Measurements from ENCODE around the gene LYRM1. TPM values are rescaled to one million over a fixed set of nuclear protein-coding genes. Genes with fewer than 3 reads are reported as not detected.

LYRM1 gene
- total RNA-seq, 4 donors from 2014 or later: 36.4 to 74.7 (median 38.8) TPM

DNA sequence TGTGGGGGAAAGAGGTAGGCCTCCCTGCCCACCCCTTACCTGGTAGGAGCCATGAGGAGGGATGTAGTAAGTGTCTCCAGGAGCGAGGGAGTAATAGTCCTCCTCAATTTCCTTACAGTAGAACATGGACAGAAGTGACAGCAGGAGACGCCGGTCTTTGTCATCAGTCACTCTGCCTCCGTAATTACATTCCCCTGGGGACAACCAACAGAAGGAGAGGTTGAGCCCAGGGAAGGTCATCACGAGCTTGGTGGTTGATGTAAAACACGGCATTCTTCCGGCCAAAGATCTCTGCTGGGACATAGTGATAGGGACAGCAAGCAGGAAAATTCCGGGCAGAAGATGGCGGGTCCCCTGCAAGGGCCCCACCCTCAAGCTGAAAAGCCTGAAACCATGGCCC, 47.9 kb downstream of the LYRM1 start:
- ATAC-seq (no peak), DNase-seq (no peak)
- intact Hi-C loops (cut with DNase I; ENCODE audit: low total_unique reads): no loop called here
- TF ChIP-seq POLR2A (IDR thresholded peaks at IDR 0.05): no peak
- TF ChIP-seq, protein P1, sequence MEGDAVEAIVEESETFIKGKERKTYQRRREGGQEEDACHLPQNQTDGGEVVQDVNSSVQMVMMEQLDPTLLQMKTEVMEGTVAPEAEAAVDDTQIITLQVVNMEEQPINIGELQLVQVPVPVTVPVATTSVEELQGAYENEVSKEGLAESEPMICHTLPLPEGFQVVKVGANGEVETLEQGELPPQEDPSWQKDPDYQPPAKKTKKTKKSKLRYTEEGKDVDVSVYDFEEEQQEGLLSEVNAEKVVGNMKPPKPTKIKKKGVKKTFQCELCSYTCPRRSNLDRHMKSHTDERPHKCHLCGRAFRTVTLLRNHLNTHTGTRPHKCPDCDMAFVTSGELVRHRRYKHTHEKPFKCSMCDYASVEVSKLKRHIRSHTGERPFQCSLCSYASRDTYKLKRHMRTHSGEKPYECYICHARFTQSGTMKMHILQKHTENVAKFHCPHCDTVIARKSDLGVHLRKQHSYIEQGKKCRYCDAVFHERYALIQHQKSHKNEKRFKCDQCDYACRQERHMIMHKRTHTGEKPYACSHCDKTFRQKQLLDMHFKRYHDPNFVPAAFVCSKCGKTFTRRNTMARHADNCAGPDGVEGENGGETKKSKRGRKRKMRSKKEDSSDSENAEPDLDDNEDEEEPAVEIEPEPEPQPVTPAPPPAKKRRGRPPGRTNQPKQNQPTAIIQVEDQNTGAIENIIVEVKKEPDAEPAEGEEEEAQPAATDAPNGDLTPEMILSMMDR (IDR thresholded peaks at IDR 0.05 in 4 of 5, conservative IDR thresholded peaks at IDR 0.05 in 1 of 5): no peak
- no peak overlapping the region for H3K4me3 ChIP-seq
- no peaks in the 10 kb centered on the region for H3K9me3 ChIP-seq
- no peaks in the 10 kb centered on the region for H3K36me3 ChIP-seq
- H3K27me3 ChIP-seq: no peaks in the 10 kb centered on the region
- H3K27ac ChIP-seq: no peak overlapping the region
- H3K4me1 ChIP-seq: no peaks in the 10 kb centered on the region
- in situ Hi-C loops (cut with MboI; ENCODE audit: low sequenced_read_pairs in 4 of 4): no loop called here

DNA sequence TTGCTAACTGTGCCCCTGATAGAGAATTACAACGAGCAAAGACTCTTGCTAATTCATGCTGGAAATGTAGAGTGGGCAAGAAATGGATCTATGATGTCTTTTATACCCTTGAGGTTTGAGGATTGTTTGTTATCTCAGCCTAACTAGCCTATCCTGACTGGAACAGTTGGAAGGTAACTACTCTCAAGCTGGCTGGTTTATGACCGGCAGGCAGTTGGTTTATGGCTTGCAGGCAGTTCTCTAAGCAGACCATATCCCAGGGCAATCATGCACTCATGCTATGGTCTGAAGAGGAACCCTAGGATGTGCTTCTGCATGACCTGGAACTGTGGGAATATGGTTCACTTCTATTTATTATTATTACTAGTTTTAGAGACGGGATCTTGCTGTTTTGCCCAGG, 49.1 kb downstream of the LYRM1 start:
- H3K4me3 ChIP-seq: no peak overlapping the region
- intact Hi-C loops (cut with DNase I; ENCODE audit: low total_unique reads) (no loop called here), in situ Hi-C loops (cut with MboI; ENCODE audit: low sequenced_read_pairs in 4 of 4) (no loop called here)
- H3K9me3 ChIP-seq: no peaks in the 10 kb centered on the region
- no peaks in the 10 kb centered on the region for H3K27me3 ChIP-seq
- TF ChIP-seq, protein P1 (IDR thresholded peaks at IDR 0.05 in 4 of 5, conservative IDR thresholded peaks at IDR 0.05 in 1 of 5): no peak
- no peak for TF ChIP-seq POLR2A (IDR thresholded peaks at IDR 0.05)
- no peaks in the 10 kb centered on the region for H3K36me3 ChIP-seq
- no peak for ATAC-seq
- H3K27ac ChIP-seq: no peak overlapping the region
- no peaks in the 10 kb centered on the region for H3K4me1 ChIP-seq
- no peak for DNase-seq

DNA sequence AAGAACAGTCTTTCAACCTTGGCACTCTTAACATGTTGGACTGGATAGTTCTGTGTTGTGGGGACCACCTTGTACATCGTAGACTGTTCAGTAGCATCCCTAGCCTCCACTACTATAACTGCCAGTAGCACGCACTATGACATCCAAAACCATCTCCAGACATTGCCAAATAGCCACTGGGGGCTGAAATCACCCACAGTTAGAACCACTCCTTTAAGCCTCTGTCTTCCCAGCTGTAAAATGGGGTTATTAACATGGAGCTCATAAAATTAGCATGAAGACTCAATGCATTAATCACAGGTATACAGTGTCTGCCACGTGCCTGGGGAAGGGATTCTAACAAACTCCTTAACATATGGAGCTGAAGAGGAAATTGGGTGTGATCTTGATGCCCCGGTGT, 49.7 kb downstream of the LYRM1 start:
- Histone ChIP-seq H3K9me3 (no peaks in the 10 kb centered on the region), H3K27ac (no peak overlapping the region), H3K36me3 (no peaks in the 10 kb centered on the region), H3K4me1 (no peaks in the 10 kb centered on the region), H3K4me3 (no peak overlapping the region), H3K27me3 (no peaks in the 10 kb centered on the region)
- no peak for TF ChIP-seq POLR2A (IDR thresholded peaks at IDR 0.05)
- TF ChIP-seq, protein P1 (IDR thresholded peaks at IDR 0.05 in 4 of 5, conservative IDR thresholded peaks at IDR 0.05 in 1 of 5): no peak
- intact Hi-C loops (cut with DNase I; ENCODE audit: low total_unique reads) (no loop called here), in situ Hi-C loops (cut with MboI; ENCODE audit: low sequenced_read_pairs in 4 of 4) (no loop called here)
- DNase-seq (no peak), ATAC-seq (no peak)

DNA sequence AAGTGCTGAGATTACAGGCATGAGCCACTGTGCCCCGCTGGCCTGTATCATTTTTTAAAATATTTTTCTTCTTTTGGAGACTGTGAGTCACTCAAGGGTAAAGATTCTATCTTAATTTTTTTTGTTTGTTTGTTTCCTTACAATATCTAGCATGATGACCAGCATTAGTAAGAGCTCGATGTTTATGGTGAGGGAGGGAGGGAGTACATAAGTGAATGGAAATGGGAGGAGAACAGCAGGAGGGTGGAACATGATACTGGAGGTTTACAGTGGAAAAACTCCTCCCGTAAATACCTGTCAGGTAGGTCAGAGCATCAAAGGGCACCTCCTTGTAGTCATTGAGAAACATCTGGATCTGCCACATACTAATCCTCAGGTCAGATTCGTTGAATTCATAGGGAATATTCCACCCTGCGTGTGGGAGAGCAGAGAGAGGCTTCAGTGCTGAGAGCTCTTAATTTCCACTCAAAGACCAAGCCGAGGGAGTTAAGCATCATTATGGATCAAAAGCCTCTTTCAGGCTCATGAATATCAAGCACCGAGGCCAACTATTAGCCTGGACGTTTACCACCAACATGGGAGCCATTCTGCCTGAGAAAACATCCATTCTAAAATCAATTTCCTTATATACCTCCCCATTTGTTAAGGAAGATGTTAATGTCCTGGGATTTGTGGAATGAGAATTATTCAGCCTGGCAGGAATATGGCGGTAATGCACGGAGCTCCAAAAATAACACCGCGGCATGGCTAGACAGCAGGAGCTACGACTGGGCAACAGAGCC, 51.8 kb downstream of the LYRM1 start:
- Histone ChIP-seq H3K4me3 (no peak overlapping the region), H3K36me3 (no peaks in the 10 kb centered on the region), H3K9me3 (no peaks in the 10 kb centered on the region), H3K27me3 (no peaks in the 10 kb centered on the region), H3K27ac (no peak overlapping the region), H3K4me1 (no peaks in the 10 kb centered on the region)
- TF ChIP-seq, protein P1 (IDR thresholded peaks at IDR 0.05 in 4 of 5, conservative IDR thresholded peaks at IDR 0.05 in 1 of 5): no peak
- in situ Hi-C loops (cut with MboI; ENCODE audit: low sequenced_read_pairs in 4 of 4) (no loop called here), intact Hi-C loops (cut with DNase I; ENCODE audit: low total_unique reads) (no loop called here)
- no peak for DNase-seq
- no peak for ATAC-seq

DNA sequence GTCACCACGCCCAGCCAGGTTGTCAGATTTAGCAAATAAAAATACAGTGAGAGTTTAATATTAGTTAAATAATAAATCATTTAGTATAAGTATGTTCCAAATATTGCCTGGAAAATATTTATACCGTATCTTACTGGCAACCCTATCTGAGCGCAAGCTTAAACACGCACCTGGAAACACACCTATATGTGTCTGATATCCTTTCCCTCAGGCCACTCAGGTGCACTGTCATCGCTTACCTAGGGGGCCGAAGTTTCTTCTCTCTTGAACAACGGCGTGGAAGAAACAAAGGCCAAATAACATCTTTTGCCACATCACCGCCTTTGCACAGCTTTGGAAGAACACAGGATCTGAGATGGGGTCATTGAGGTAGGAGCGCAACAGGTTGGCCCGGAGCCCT, 54.0 kb downstream of the LYRM1 start:
- no peaks in the 10 kb centered on the region for H3K4me1 ChIP-seq
- TF ChIP-seq POLR2A (IDR thresholded peaks at IDR 0.05): no peak
- TF ChIP-seq, protein P1 (IDR thresholded peaks at IDR 0.05 in 4 of 5, conservative IDR thresholded peaks at IDR 0.05 in 1 of 5): no peak
- H3K27ac ChIP-seq: no peak overlapping the region
- in situ Hi-C loops (cut with MboI; ENCODE audit: low sequenced_read_pairs in 4 of 4): no loop called here
- ATAC-seq (no peak), DNase-seq (no peak)
- no peaks in the 10 kb centered on the region for H3K27me3 ChIP-seq
- no peaks in the 10 kb centered on the region for H3K36me3 ChIP-seq
- intact Hi-C loops (cut with DNase I; ENCODE audit: low total_unique reads): no loop called here
- H3K4me3 ChIP-seq: no peak overlapping the region
- H3K9me3 ChIP-seq: no peaks in the 10 kb centered on the region
